K562 (cell line): Measurements from ENCODE around the gene ZIC2. TPM values are rescaled to one million over a fixed set of nuclear protein-coding genes. Genes with fewer than 3 reads are reported as not detected.

ENCODE experiments used
- ATAC-seq: fragments of 200-7000 bp; cut with Tn5 transposase; 3 replicates; pipeline ENCODE4 v1.9.1; 2020; ENCODE audit warnings: moderate library complexity
- BruUV-seq: library from RNA; stranded (reverse); fragments of 400-500 nt; replicated peaks from 2 replicates; lab custom pipeline; 2021; lab: Mats Ljungman, UMichigan
- CTCF ChIA-PET: fragments of 300-600 bp; formaldehyde crosslinking; extraction: SDS; loops from one replicate; lab custom pipeline; 2021; ENCODE audit warnings: low intra/inter-chr PET ratio; lab: Yijun Ruan, JAX
- POLR2A ChIA-PET: fragments of 300-600, 350-650 bp; sonication (Branson Sonifier 250); formaldehyde crosslinking; extraction: SDS; loops from one replicate; lab custom pipeline; 2021; ENCODE audit warnings: antibody characterized with exemption, inconsistent platforms; lab: Yijun Ruan, JAX
- DNase-seq, 4 experiments: peaks; one replicate each; pipeline versions ENCODE4 v3.0.0 to v3.0.0-alpha.2; 2011 to 2018; ENCODE audit warnings: low spot score in 3 of 4, mixed read lengths in 3 of 4; ENCODE audit errors: extremely low read depth in 1 of 4
- FAIRE-seq: peaks from 2 replicates; lab custom pipeline; 2011; peaks lifted over from hg19 to GRCh38; lab: Jason Lieb, UNC
- H2AFZ ChIP-seq: 2 replicates; pipeline ENCODE4 v1.6.0; 2011; ENCODE audit warnings: low read depth, low read length, control low read depth, inconsistent platforms
- H3K27ac ChIP-seq: fragments of 200-600 bp; 3 replicates; pipeline ENCODE4 v1.8.0; 2011; ENCODE audit warnings: low read depth, mild to moderate bottlenecking, control low read depth, inconsistent platforms, low read length, moderate library complexity, mixed read lengths; ENCODE audit errors: extremely low read depth
- H3K27me3 ChIP-seq, 2 experiments: fragments of 300-600 bp in 1 of 2; 2 replicates in 1 of 2; 3 replicates in 1 of 2; pipeline versions ENCODE4 v1.6.0 to v1.8.0; 2011; ENCODE audit warnings: inconsistent platforms in 2 of 2, low read length in 2 of 2, mild to moderate bottlenecking in 1 of 2, mixed read lengths in 1 of 2, moderate library complexity in 1 of 2; ENCODE audit not compliant: control insufficient read depth in 2 of 2, insufficient read depth in 2 of 2
- H3K36me3 ChIP-seq: fragments of 300-600 bp; 3 replicates; pipeline ENCODE4 v1.8.0; 2011; ENCODE audit warnings: mild to moderate bottlenecking, low read length, inconsistent platforms; ENCODE audit not compliant: control insufficient read depth, insufficient read depth
- H3K4me1 ChIP-seq, 2 experiments: fragments of 200-600 bp in 1 of 2; replicated peaks in 1 of 2; 2 replicates in 1 of 2; 3 replicates in 1 of 2; pipeline versions ENCODE4 v1.5.1 to v1.8.0; 2011; ENCODE audit warnings: inconsistent platforms in 2 of 2, low read length in 2 of 2, mild to moderate bottlenecking in 1 of 2, mixed read lengths in 1 of 2, moderate library complexity in 1 of 2; ENCODE audit not compliant: control insufficient read depth in 2 of 2, insufficient read depth in 2 of 2
- H3K4me2 ChIP-seq: 2 replicates; pipeline ENCODE4 v1.6.1; 2011; ENCODE audit warnings: low read length, control low read depth, inconsistent platforms, mixed read lengths; ENCODE audit not compliant: insufficient read depth
- H3K4me3 ChIP-seq: fragments of 200-600 bp; sonication (generic), shearing (Covaris generic); 2 replicates; pipeline ENCODE4 v1.5.1; 2016; ENCODE audit warnings: control low read depth, inconsistent platforms
- H3K79me2 ChIP-seq: fragments of 200-600 bp; 3 replicates; pipeline ENCODE4 v1.8.0; 2011; ENCODE audit warnings: low read length, inconsistent platforms; ENCODE audit not compliant: control insufficient read depth, insufficient read depth
- H3K9ac ChIP-seq, 2 experiments: 2 replicates each; pipeline versions ENCODE4 v1.6.0 to v1.6.1; 2011; ENCODE audit warnings: low read depth in 2 of 2, low read length in 2 of 2, control low read depth in 1 of 2, inconsistent platforms in 1 of 2, mild to moderate bottlenecking in 1 of 2, mixed read lengths in 1 of 2; ENCODE audit not compliant: insufficient read depth in 1 of 2
- H3K9me1 ChIP-seq: one replicate; pipeline ENCODE4 v1.6.0; 2011; ENCODE audit warnings: inconsistent platforms, mild to moderate bottlenecking, low read length, moderate library complexity; ENCODE audit not compliant: control insufficient read depth, insufficient read depth
- H3K9me3 ChIP-seq: replicated peaks from 2 replicates; pipeline ENCODE4 v1.5.1; 2011; ENCODE audit warnings: low read depth, low read length, inconsistent platforms; ENCODE audit not compliant: control insufficient read depth, insufficient read depth
- H4K20me1 ChIP-seq: replicated peaks from 2 replicates; pipeline ENCODE4 v1.6.1; 2011; ENCODE audit warnings: low read length, inconsistent platforms, mixed read lengths; ENCODE audit not compliant: control insufficient read depth, insufficient read depth
- ADNP ChIP-seq: fragments of 200-800 bp; sonication (Bioruptor generic); IDR thresholded peaks from 2 replicates; pipeline ENCODE4 v1.6.1; 2016; ENCODE audit warnings: missing genetic modification characterization, missing compliant biosample characterization
- ARID3B ChIP-seq: fragments of 250-450 bp; sonication (Bioruptor Pico); IDR thresholded peaks from 2 replicates; pipeline ENCODE4 v1.4.0; 2020; ENCODE audit warnings: borderline replicate concordance
- BRD4 ChIP-seq: fragments of 200-600 bp; sonication (generic); IDR thresholded peaks from 2 replicates; pipeline ENCODE4 v1.6.1; 2017; ENCODE audit warnings: inconsistent platforms
- MXI1 ChIP-seq: IDR thresholded peaks from 2 replicates; pipeline ENCODE4 v1.6.1; 2011; ENCODE audit warnings: low read depth, mild to moderate bottlenecking, improper control_type of control experiment, low read length
- PHF21A ChIP-seq: fragments of 450-650 bp; IDR thresholded peaks from 2 replicates; pipeline ENCODE4 v1.6.1; 2017; ENCODE audit warnings: low read depth, borderline replicate concordance
- RFX7 ChIP-seq: fragments of 250-450 bp; sonication (Bioruptor Pico); IDR thresholded peaks from 2 replicates; pipeline ENCODE4 v1.5.1; 2021; ENCODE audit warnings: mild to moderate bottlenecking
- SMAD2 ChIP-seq: fragments of 150-350 bp; IDR thresholded peaks from 2 replicates; pipeline ENCODE4 v1.6.1; 2014; ENCODE audit warnings: low read depth, mild to moderate bottlenecking, low read length
- ZNF212 ChIP-seq: fragments of 450-650 bp; formaldehyde crosslinking; IDR thresholded peaks from 2 replicates; pipeline ENCODE4 v1.4.0; 2020; ENCODE audit warnings: mild to moderate bottlenecking
- ZNF395 ChIP-seq: fragments of 200-800 bp; sonication (Bioruptor generic); IDR thresholded peaks from 2 replicates; pipeline ENCODE4 v1.6.1; 2017; ENCODE audit warnings: missing genetic modification characterization, missing compliant biosample characterization
- ZNF655 ChIP-seq: fragments of 250-450 bp; sonication (Bioruptor Pico); IDR thresholded peaks from 2 replicates; pipeline ENCODE4 v1.5.0; 2021
- ZNF717 ChIP-seq: fragments of 250-450 bp; sonication (Bioruptor Pico); IDR thresholded peaks from 2 replicates; pipeline ENCODE4 v1.5.0; 2021
- WGBS: fragments of 100-300 bp; shearing (Covaris generic); methylation state at CpG from one replicate; pipeline ENCODE4 v1.1.6; 2016; ENCODE audit warnings: low coverage, mixed read lengths; ENCODE audit not compliant: insufficient coverage; ENCODE audit errors: missing lambda C conversion rate; 5-methylcytosine and 5-hydroxymethylcytosine counted together
- in situ Hi-C: fragments of 300-500 bp; cut with MboI; formaldehyde crosslinking; loops from 4 replicates; pipeline ENCODE4 v1.15.0; 2018; ENCODE audit warnings: inconsistent platforms, mixed read lengths
- intact Hi-C: fragments of 100-400 bp; cut with micrococcal nuclease; formaldehyde crosslinking; loops from 2 replicates; pipeline ENCODE4 v1.14.2; 2022
- polyA plus RNA-seq, 8 experiments: library from polyadenylated mRNA; depleted of rRNA in 4 of 8; stranded (reverse) in 5 of 8; unstranded in 3 of 8; fragments of >200 nt; fragmentation: Nextera tagmentation in 2 of 8; fragmentation: Illumina TruSeq in 1 of 8; extraction: Ambion mirVana in 2 of 8; extraction: Trizol in 1 of 8; gene quantifications; 2 replicates each; pipeline versions ENCODE4 v1.2.1 to v1.2.3, GENCODE V29; 2011 to 2014; ENCODE audit warnings: inconsistent platforms in 1 of 8, missing spikeins in 1 of 8
- total RNA-seq, 7 experiments: library from RNA; depleted of rRNA in 6 of 7; stranded (reverse); fragments of >200 nt in 6 of 7; fragmentation: Illumina TruSeq in 2 of 7; extraction: Trizol in 2 of 7; gene quantifications; 2 replicates each; pipeline versions ENCODE4 v1.2.1 to v1.2.3, GENCODE V29; 2011 to 2021; ENCODE audit warnings: low replicate concordance in 1 of 7

ZIC2 gene
- total and polyA plus RNA-seq, 9 of the 15 experiments (the other 6 are each of a cell fraction or from before 2014, with no cell fraction given), result 1.8 to 18.0 (median 4.5) TPM

- no peak for ATAC-seq
- POLR2A ChIA-PET, result no interaction called here
- intact Hi-C loops, result no loop called here
- H2AFZ ChIP-seq, result no peak overlapping the region
- no peak overlapping the region for H3K4me3 ChIP-seq
- no peak overlapping the region for H3K4me2 ChIP-seq
- no peaks in the 10 kb centered on the region for H4K20me1 ChIP-seq
- H3K36me3 ChIP-seq, result peaks cover 6% of the 10 kb centered on the region; the same call in 1 of the 3 replicates
- CTCF ChIA-PET, result no interaction called here
- H3K9ac ChIP-seq, result no peak overlapping the region
- H3K9me3 ChIP-seq, result no peaks in the 10 kb centered on the region
- in situ Hi-C loops, result no loop called here
- FAIRE-seq, result no peak
- no peaks in the 10 kb centered on the region for H3K9me1 ChIP-seq
- no peak for TF ChIP-seq ZNF395 (CRISPR knock-in tag)
- no peak for TF ChIP-seq SMAD2
- TF ChIP-seq RFX7 (CRISPR knock-in tag), result no peak
- TF ChIP-seq ARID3B (CRISPR knock-in tag), result no peak
- TF ChIP-seq ZNF655 (CRISPR knock-in tag), result no peak
- no peak for TF ChIP-seq ADNP
- TF ChIP-seq MXI1, result no peak
- TF ChIP-seq ZNF212, result no peak
- TF ChIP-seq ZNF717 (CRISPR knock-in tag), result no peak
- TF ChIP-seq PHF21A, result no peak
- TF ChIP-seq BRD4, result no peak
- H3K4me1 ChIP-seq, result peaks cover 0 to 38% of the 10 kb centered on the region in 2 experiments; a peak in 3 of 5 replicates
- no peaks in the 10 kb centered on the region for H3K27me3 ChIP-seq
- no peak for DNase-seq
- 77% methylated on average over 6 of the region's 6 CpGs for WGBS
- BruUV-seq, result no TSS peak
- H3K27ac ChIP-seq, result no peak overlapping the region
- H3K79me2 ChIP-seq, result peaks cover 14% of the 10 kb centered on the region; the same call in 2 of the 3 replicates
Observed at GRCh38 chr13:99973808-99974185, 7.8 kb upstream of the ZIC2 start.
